ENCODE measurements around the gene GRM4. TPM values are rescaled to one million over a fixed set of nuclear protein-coding genes. Genes with fewer than 3 reads are reported as not detected.

GRM4 gene
- total and polyA plus RNA-seq, 10 donors = 0.02 to 0.26 (median 0.09) TPM; not detected in 3

- Histone ChIP-seq H3K4me3 (no peak overlapping the region), H3K27me3 (replicated peaks in 1 of 7) (peaks cover 3 to 61% (median 21%) of the 10 kb centered on the region in 7 donors), H3K9me3 (peaks cover 0 to 17% (median 8%) of the 10 kb centered on the region in 8 donors), H3K27ac (no peak overlapping the region), H3K4me1 (peaks cover 0 to 7% (median 4%) of the 10 kb centered on the region in 6 donors), H3K36me3 (no peaks in the 10 kb centered on the region)
- 78 to 91% (median 87%) methylated on average over 4 of the region's 4 CpGs for WGBS, 5 donors
- DNase-seq = no peak
- intact Hi-C loops (cut with DNase I; ENCODE audit: low total_unique reads) = no loop called here
- TF ChIP-seq POLR2AphosphoS5 (IDR thresholded peaks at IDR 0.05) (no peak), POLR2A (IDR thresholded peaks at IDR 0.05) (no peak)
- TF ChIP-seq, protein P1, sequence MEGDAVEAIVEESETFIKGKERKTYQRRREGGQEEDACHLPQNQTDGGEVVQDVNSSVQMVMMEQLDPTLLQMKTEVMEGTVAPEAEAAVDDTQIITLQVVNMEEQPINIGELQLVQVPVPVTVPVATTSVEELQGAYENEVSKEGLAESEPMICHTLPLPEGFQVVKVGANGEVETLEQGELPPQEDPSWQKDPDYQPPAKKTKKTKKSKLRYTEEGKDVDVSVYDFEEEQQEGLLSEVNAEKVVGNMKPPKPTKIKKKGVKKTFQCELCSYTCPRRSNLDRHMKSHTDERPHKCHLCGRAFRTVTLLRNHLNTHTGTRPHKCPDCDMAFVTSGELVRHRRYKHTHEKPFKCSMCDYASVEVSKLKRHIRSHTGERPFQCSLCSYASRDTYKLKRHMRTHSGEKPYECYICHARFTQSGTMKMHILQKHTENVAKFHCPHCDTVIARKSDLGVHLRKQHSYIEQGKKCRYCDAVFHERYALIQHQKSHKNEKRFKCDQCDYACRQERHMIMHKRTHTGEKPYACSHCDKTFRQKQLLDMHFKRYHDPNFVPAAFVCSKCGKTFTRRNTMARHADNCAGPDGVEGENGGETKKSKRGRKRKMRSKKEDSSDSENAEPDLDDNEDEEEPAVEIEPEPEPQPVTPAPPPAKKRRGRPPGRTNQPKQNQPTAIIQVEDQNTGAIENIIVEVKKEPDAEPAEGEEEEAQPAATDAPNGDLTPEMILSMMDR (IDR thresholded peaks at IDR 0.05 in 8 of 11, conservative IDR thresholded peaks at IDR 0.05 in 3 of 11) = no peak
These were observed 171.9 kb downstream of the GRM4 start for GRCh38 chr6:33974030-33974429.

- Histone ChIP-seq H3K9me3 (peaks cover 0 to 17% (median 8%) of the 10 kb centered on the region in 8 donors), H3K4me1 (peaks cover 0 to 7% (median 4%) of the 10 kb centered on the region in 6 donors), H3K27ac (no peak overlapping the region), H3K36me3 (no peaks in the 10 kb centered on the region), H3K4me3 (no peak overlapping the region), H3K27me3 (replicated peaks in 1 of 7) (peaks cover 3 to 56% (median 20%) of the 10 kb centered on the region in 7 donors)
- TF ChIP-seq, protein P1 (IDR thresholded peaks at IDR 0.05 in 8 of 11, conservative IDR thresholded peaks at IDR 0.05 in 3 of 11) = no peak
- no peak for TF ChIP-seq POLR2AphosphoS5 (IDR thresholded peaks at IDR 0.05)
- no peak for TF ChIP-seq POLR2A (IDR thresholded peaks at IDR 0.05)
- intact Hi-C loops (cut with DNase I; ENCODE audit: low total_unique reads) = no loop called here
- 59 to 65% (median 63%) methylated on average over 4 of the region's 4 CpGs for WGBS, 5 donors
- DNase-seq = no peak
These were observed 174.3 kb downstream of the GRM4 start for GRCh38 chr6:33971580-33971979.

Small RNA genes within 50 kb of the gene (microRNA-seq; reads per million reads assigned to microRNA genes)
- 3.4 to 8.7 (median 4.2) reads per million in 3 donors for gene MIR1275

Small RNA genes within 50 kb of the gene (small RNA-seq; reads per million reads assigned to genes)
- 0.23 to 1.4 (median 0.89) reads per million in 4 donors for gene MIR1275

Other genes with a start within 250 kb of the GRM4 start
- 100 to 1,000 TPM in 2 of 7 donors, 10 to 100 TPM in 5; 49.9 to 112 (median 73.5) TPM for gene HMGA1, start 90.8 kb upstream of the GRM4 start, total RNA-seq
- 100 to 1,000 TPM in 2 of 3 donors, 10 to 100 TPM in 1; 63.7 to 129 (median 109) TPM for gene HMGA1, start 90.8 kb upstream of the GRM4 start, polyA plus RNA-seq
- 10 to 100 TPM; 24.7 to 40.7 (median 33.9) TPM for gene SMIM29, start 102.9 kb upstream of the GRM4 start, total RNA-seq
- gene SMIM29, start 102.9 kb upstream of the GRM4 start, polyA plus RNA-seq = 10 to 100 TPM; 69.0 to 73.7 (median 71.5) TPM
- 10 to 100 TPM; 27.5 to 54.2 (median 44.5) TPM for gene NUDT3, start 246.6 kb upstream of the GRM4 start, total RNA-seq
- 10 to 100 TPM in 1 of 3 donors, 1 to 10 TPM in 2; 9.2 to 12.5 (median 9.6) TPM for gene NUDT3, start 246.6 kb upstream of the GRM4 start, polyA plus RNA-seq